NCI-H2029 (cell line): ENCODE data around the gene MAP3K19.
"Not testable (repeated sequence)": the region's sequence is repeated elsewhere in the genome, so short reads cannot be mapped to it uniquely, and the experiment has no call there.

Source experiments
- DNase-seq: peaks from one replicate; lab custom pipeline; 2025; lab: John Stamatoyannopoulos, UW

The MAP3K19 gene

DNA sequence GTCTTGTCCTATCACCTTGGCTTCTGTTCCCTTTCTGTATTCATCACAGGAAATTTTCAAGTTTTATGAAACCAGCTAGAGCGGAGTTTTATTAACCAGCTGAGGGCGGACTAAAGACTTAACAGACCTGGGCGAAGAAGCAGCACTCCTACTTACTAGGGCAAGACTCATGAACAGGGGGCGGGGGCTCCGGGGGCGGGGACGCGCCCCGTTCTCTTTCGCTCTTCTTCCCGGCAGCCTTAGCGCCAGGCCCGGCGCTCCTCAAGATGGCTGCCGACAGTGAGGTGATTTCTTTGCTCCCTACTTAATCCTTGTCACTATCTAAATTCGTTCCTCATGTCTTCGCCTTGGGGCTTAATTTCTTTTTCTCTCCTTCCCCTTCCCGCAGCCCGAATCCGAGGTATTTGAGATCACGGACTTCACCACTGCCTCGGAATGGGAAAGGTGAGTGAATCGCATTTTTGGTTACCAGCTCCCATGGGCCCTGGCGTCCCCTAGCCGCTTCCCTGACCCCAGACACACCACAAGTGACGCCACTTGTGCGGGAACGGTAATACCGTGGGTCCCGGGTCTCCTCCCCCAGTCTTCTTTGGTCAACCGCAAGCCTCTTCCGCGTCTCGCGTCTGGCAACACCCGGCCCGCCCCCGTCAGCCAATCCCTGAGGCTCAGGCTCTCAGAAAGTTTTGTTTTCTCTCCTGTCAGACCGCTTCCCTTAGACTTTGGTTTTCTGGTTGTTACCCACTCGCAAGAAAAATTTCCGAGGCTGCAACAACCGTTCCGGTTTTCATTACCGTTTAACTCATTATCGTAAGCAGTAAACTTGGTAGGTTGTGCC is 5.0 kb upstream of the MAP3K19 start, which contains the start of gene RAB3GAP1:
TSS of gene RAB3GAP1 (plus strand) at position 251 of the 835 bp plus-strand sequence. CDS start at position 267, 16 bp downstream.
- peak; percentile 59 for DNase-seq

- no peak for DNase-seq
Observed at GRCh38 chr2:135050684-135051083, 3.4 kb upstream of the MAP3K19 start.

GRCh38 chr2:135050132-135050531 is 2.9 kb upstream of the MAP3K19 start:
- no peak for DNase-seq

GRCh38 chr2:135048122-135048521 is 875 bp upstream of the MAP3K19 start:
- DNase-seq, result no peak

DNA sequence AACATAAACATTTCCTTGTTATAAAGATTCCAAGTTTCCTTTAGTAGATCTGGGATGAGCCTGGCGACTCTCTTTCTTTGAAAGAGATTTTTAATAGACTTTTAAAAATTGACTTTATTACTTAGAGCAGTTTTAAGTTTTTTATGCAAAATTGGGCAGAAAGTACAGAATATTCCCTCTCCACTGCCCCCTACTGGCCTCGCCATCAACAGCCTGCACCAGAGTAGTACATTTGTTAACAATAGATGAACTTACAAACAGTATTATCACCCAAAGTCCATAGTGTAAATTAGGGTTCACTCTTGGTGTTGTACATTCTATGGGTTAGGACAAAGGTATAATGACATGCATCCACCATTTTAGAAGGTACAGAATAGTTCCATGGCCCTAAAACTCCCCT is 3.9 kb downstream of the MAP3K19 start:
- DNase-seq, result no peak

- DNase-seq, result no peak
Observed at GRCh38 chr2:135037831-135038230, 9.4 kb downstream of the MAP3K19 start.

- not testable (repeated sequence) for DNase-seq
Observed at GRCh38 chr2:135033216-135033615, 14.0 kb downstream of the MAP3K19 start.

DNA sequence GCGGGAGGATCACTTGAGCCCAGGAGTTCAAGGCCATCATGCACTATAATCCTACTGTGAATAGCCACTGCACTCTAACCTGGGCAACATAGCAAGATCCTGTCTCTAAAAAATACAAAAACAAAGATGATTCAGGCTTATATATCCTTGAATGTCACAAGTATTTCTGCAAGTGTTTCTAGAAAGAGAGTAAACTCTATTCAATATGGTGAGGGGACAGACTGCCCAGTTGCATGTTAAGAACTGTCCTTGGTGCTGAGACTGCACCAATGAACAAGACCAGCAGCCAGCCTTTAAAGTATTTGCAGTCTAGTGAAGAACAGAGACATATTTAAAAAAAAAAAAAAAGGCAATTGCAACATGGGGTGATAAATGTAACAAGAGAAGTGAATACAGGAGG is 16.4 kb downstream of the MAP3K19 start:
- DNase-seq, result no peak

- no peak for DNase-seq
Observed at GRCh38 chr2:135029481-135030134, 17.6 kb downstream of the MAP3K19 start.

GRCh38 chr2:135023886-135024485 is 23.3 kb downstream of the MAP3K19 start:
- no peak for DNase-seq

GRCh38 chr2:135022952-135023880 is 24.0 kb downstream of the MAP3K19 start:
- DNase-seq, result no peak

DNA sequence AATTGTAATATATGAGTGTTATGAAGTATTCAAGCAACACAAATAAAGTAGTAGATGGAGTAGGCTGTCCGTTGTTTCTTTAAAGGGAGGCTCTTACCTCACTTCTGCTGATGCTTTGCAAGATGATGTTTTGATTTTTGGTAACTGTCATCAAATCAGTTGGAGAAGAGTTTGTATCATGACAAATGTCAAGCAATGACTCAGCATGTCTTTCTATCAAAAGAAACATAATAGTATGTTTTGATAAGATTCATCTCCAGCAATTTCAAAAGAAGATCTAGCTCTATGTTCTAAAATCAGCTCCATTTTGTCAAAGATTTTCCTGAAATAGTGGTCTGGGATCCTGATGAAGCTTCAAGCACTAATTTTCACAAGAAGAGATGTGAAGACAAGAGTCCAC is 25.6 kb downstream of the MAP3K19 start:
- no peak for DNase-seq

- no peak for DNase-seq
Observed at GRCh38 chr2:135011633-135012032, 35.6 kb downstream of the MAP3K19 start.

DNA sequence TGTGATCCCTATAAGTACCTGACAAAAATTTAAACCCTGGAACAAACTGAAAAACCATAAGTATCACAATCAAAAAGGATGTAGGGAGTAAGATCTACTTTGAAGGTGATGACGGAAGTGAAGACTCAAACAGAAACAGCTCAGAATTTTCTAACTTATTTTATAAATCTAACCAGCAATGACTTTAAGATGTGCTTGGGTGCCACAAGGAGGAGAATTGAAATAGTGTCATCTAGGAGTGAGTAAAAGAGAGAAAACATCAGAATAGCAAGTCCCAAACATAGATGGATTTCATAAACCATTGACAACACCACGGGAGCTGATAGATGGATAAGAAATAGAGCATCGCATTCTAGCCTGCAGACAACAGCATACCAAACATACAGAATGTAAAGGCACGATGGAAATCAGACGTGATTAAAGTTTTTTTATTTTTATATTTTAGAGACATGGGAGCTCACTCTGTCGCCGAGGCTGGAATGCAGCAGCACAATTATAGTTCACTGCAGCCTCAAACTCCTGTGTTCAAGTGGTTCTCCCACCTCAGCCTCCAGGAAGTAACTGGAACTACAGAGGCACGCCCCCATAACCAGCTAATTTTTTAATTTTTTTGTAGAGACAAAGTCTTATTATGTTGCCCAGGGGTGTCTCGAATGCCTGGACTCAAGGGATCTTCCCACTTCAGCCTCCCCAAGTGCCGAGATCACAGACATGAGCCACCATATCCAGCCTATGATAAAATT is 36.9 kb downstream of the MAP3K19 start:
- no peak for DNase-seq

GRCh38 chr2:135009339-135009738 is 37.9 kb downstream of the MAP3K19 start:
- DNase-seq, result no peak

GRCh38 chr2:135005753-135006152 is 41.5 kb downstream of the MAP3K19 start:
- DNase-seq, result no peak

DNA sequence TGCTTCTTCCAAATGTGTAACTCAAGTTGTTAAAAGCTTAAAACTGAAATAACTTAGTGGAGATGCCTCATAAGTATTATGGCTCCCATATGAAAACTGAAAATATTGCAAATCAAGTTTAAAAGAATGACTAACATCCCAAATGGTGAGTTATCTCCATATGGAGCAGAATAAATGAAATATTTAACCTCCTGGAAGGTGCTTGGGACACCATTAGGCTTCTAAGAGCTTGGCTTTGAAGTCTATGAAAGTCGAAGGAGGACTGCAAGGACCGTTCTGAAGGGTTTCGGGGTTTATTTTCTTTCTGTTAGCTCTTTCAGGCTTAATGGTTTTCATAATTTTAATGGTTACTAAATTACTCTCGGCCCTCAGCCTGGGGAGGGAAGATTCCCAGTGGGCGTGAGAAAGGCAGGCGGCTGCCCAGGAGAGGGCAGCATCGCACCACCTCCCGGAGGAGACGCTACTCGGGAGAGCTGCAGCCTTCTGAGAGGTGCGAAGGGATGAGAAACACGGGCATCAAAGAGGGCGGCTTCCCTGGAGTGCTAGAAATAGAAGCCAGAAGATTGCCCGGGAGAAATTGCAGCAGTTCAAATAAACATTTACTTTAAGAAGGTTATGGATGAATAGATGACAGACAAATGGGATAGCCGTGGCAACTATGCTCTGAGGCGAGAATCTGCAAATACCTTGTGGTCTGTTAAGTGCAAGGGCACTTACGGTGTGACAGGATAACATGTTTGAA is 43.1 kb downstream of the MAP3K19 start:
- DNase-seq, result peak; percentile 57

DNA sequence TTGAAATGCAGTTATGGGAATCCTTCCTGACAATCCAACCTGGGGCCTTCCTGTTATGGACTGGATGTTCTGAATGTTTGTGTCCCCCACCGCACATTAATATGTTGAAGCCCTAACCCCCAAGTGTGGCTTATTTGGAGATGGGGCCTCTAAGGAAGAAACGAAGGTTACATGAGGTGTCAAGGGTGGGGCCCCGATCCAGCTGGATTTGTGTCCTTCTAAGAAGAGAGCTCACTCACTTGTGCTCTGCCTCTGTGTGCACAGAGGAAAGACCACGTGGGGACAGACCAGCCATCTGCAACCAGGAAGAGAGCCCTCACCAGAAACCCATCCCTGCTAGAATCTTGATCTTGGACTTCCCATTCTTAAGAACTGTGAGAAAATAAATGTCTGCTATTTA is 44.4 kb downstream of the MAP3K19 start:
- DNase-seq, result no peak

DNA sequence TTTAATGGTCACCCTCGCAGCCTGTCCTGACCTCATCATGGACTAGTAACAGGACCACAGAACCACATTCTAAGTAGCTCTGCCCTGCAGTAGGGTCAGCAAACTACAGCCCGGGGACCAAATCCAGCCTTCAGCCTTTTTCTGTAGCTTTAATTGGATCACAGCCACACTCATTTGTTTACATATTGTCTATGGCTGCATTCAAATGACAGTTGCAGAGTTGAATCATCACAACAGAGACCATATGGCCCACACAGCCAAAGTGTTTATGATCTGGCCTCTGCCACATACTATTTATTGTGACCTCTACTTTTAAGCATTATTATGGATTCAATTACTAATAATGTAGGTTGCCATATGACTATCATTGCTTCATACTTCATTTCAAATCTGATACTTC is 47.7 kb downstream of the MAP3K19 start:
- DNase-seq, result no peak

GRCh38 chr2:134988994-134989605 is 58.1 kb downstream of the MAP3K19 start:
- DNase-seq, result no peak
